SK-N-SH (cell line): Measurements from ENCODE around the gene ETF1. TPM values are rescaled to one million over a fixed set of nuclear protein-coding genes. Genes with fewer than 3 reads are reported as not detected.

Source experiments
- CTCF ChIA-PET: fragments of 300-600, 350-600 bp; formaldehyde crosslinking; extraction: SDS; loops from one replicate; lab custom pipeline; 2021; lab: Yijun Ruan, JAX
- POLR2A ChIA-PET: fragments of 350-600 bp; sonication (Branson Sonifier 250); formaldehyde crosslinking; extraction: SDS; loops from one replicate; lab custom pipeline; 2020; ENCODE audit warnings: antibody characterized with exemption, inconsistent platforms; lab: Yijun Ruan, JAX
- DNase-seq: peaks from one replicate; pipeline ENCODE4 v3.0.0; 2012
- H2AFZ ChIP-seq: fragments of 200-600 bp; sonication (generic); 2 replicates; pipeline ENCODE4 v1.8.1; 2016; ENCODE audit warnings: antibody characterized with exemption, mild to moderate bottlenecking, low read depth
- H3F3A ChIP-seq: fragments of 200-600 bp; sonication (generic); replicated peaks from 2 replicates; pipeline ENCODE3; 2016; ENCODE audit warnings: antibody characterized with exemption, mild to moderate bottlenecking; ENCODE audit not compliant: insufficient read depth
- H3K27ac ChIP-seq, 2 experiments: fragments of 200-500 bp in 1 of 2; fragments of 200-600 bp in 1 of 2; sonication (Bioruptor generic) in 1 of 2; sonication (generic), shearing (Covaris generic) in 1 of 2; 2 replicates each; pipeline versions ENCODE4 v1.5.1 to v1.6.1; 2014 to 2016; ENCODE audit warnings: low read depth in 2 of 2, inconsistent platforms in 1 of 2, low read length in 1 of 2, mild to moderate bottlenecking in 1 of 2, mixed read lengths in 1 of 2
- H3K27me3 ChIP-seq: fragments of 200-600 bp; sonication (generic), shearing (Covaris generic); 2 replicates; pipeline ENCODE4 v1.6.1; 2016; ENCODE audit warnings: mixed run types; ENCODE audit not compliant: insufficient read depth
- H3K36me3 ChIP-seq, 2 experiments: fragments of 200-500 bp in 1 of 2; fragments of 200-600 bp in 1 of 2; sonication (Bioruptor generic) in 1 of 2; sonication (generic) in 1 of 2; replicated peaks in 1 of 2; 2 replicates each; pipeline versions ENCODE3 to v1.5.1; 2014 to 2016; ENCODE audit warnings: low read length in 1 of 2, mild to moderate bottlenecking in 1 of 2; ENCODE audit not compliant: insufficient read depth in 2 of 2, control insufficient read depth in 1 of 2
- H3K4me1 ChIP-seq, 2 experiments: fragments of 200-500 bp in 1 of 2; fragments of 200-600 bp in 1 of 2; sonication (Bioruptor generic) in 1 of 2; sonication (generic), shearing (Covaris generic) in 1 of 2; 2 replicates each; pipeline versions ENCODE4 v1.5.1 to v1.6.1; 2014 to 2016; ENCODE audit warnings: low read depth in 1 of 2, low read length in 1 of 2, mixed run types in 1 of 2; ENCODE audit not compliant: insufficient read depth in 2 of 2, control insufficient read depth in 1 of 2
- H3K4me2 ChIP-seq: fragments of 200-600 bp; sonication (generic), shearing (Covaris generic); 2 replicates; pipeline ENCODE4 v1.6.1; 2017; ENCODE audit warnings: mixed run types
- H3K4me3 ChIP-seq, 2 experiments: fragments of 200-500 bp in 1 of 2; fragments of 200-600 bp in 1 of 2; sonication (Bioruptor generic) in 1 of 2; sonication (generic), shearing (Covaris generic) in 1 of 2; 2 replicates each; pipeline versions ENCODE4 v1.5.1 to v1.8.1; 2014 to 2016; ENCODE audit warnings: low read depth in 2 of 2, inconsistent platforms in 1 of 2, low read length in 1 of 2, mild to moderate bottlenecking in 1 of 2, mixed read lengths in 1 of 2, moderate library complexity in 1 of 2
- H3K79me2 ChIP-seq: fragments of 200-600 bp; sonication (generic); 2 replicates; pipeline ENCODE4 v1.8.1; 2017; ENCODE audit warnings: mild to moderate bottlenecking; ENCODE audit not compliant: insufficient read depth
- H3K9ac ChIP-seq: fragments of 200-600 bp; sonication (generic); 2 replicates; pipeline ENCODE4 v1.6.1; 2017; ENCODE audit warnings: mixed run types
- H3K9me2 ChIP-seq: fragments of 200-600 bp; sonication (generic); 2 replicates; pipeline ENCODE4 v1.6.1; 2017; ENCODE audit warnings: mixed run types
- H3K9me3 ChIP-seq: fragments of 200-600 bp; sonication (generic); 2 replicates; pipeline ENCODE4 v1.6.1; 2017; ENCODE audit warnings: mixed run types, mild to moderate bottlenecking, moderate library complexity
- H4K20me1 ChIP-seq: fragments of 200-600 bp; sonication (generic); 2 replicates; pipeline ENCODE4 v1.6.1; 2017; ENCODE audit warnings: mild to moderate bottlenecking, mixed run types; ENCODE audit not compliant: insufficient read depth
- CHD2 ChIP-seq: fragments of 150-350 bp; IDR thresholded peaks from 2 replicates; pipeline ENCODE4 v1.6.1; 2018; ENCODE audit warnings: low read length; ENCODE audit not compliant: partially characterized antibody
- CTCF ChIP-seq: fragments of 200-600 bp; sonication (generic); IDR thresholded peaks from 2 replicates; pipeline ENCODE4 v1.6.1; 2017; ENCODE audit warnings: antibody characterized with exemption, mild to moderate bottlenecking, moderate library complexity
- EZH2phosphoT487 ChIP-seq: fragments of 200-600 bp; sonication (generic); IDR thresholded peaks from 2 replicates; pipeline ENCODE4 v1.6.1; 2017; ENCODE audit warnings: low read depth, mixed run types, mild to moderate bottlenecking, antibody characterized with exemption, moderate library complexity, borderline replicate concordance
- FOXJ3 ChIP-seq: sonication (generic); formaldehyde crosslinking; IDR thresholded peaks from 2 replicates; pipeline ENCODE4 v1.5.1; 2020; ENCODE audit warnings: mild to moderate bottlenecking, missing genetic modification reagents
- FOXM1 ChIP-seq: IDR thresholded peaks from 2 replicates; pipeline ENCODE4 v1.4.0; 2012; ENCODE audit warnings: low read depth, mild to moderate bottlenecking
- JUND ChIP-seq: IDR thresholded peaks from 2 replicates; pipeline ENCODE4 v1.4.0; 2012
- MEF2A ChIP-seq: IDR thresholded peaks from 2 replicates; pipeline ENCODE4 v1.4.0; 2012; ENCODE audit warnings: low read depth, borderline replicate concordance
- MXI1 ChIP-seq: IDR thresholded peaks from 2 replicates; pipeline ENCODE4 v1.6.1; 2012; ENCODE audit warnings: mild to moderate bottlenecking, low read depth, low read length, improper control_type of control experiment
- NFIC ChIP-seq: IDR thresholded peaks from 2 replicates; pipeline ENCODE4 v1.4.0; 2012; ENCODE audit warnings: borderline replicate concordance
- NRF1 ChIP-seq: IDR thresholded peaks from 2 replicates; pipeline ENCODE4 v1.6.1; 2012; ENCODE audit warnings: low read depth, mild to moderate bottlenecking, low read length
- POLR2AphosphoS5 ChIP-seq: IDR thresholded peaks from 2 replicates; pipeline ENCODE4 v1.6.1; 2012; ENCODE audit warnings: low read depth, low read length
- RAD21 ChIP-seq: IDR thresholded peaks from 2 replicates; pipeline ENCODE4 v1.6.1; 2012; ENCODE audit warnings: mild to moderate bottlenecking, low read length
- RCOR1 ChIP-seq: fragments of 150-350 bp; IDR thresholded peaks from 2 replicates; pipeline ENCODE4 v1.6.1; 2017; ENCODE audit warnings: antibody characterized with exemption, low read length
- RFX5 ChIP-seq: IDR thresholded peaks from 2 replicates; pipeline ENCODE4 v1.6.1; 2012; ENCODE audit warnings: mild to moderate bottlenecking, improper control_type of control experiment, low read length
- TEAD4 ChIP-seq: IDR thresholded peaks from 2 replicates; pipeline ENCODE4 v1.4.0; 2012; ENCODE audit warnings: mild to moderate bottlenecking, borderline replicate concordance; ENCODE audit not compliant: insufficient read depth
- USF2 ChIP-seq: fragments of 150-350 bp; IDR thresholded peaks from 2 replicates; pipeline ENCODE4 v1.6.1; 2017; ENCODE audit warnings: antibody characterized with exemption, low read length, low read depth, borderline replicate concordance
- WGBS: methylation state at CpG from one replicate; pipeline ENCODE4 v1.1.6; 2017; ENCODE audit warnings: low lambda C conversion rate; 5-methylcytosine and 5-hydroxymethylcytosine counted together
- polyA plus RNA-seq, 3 experiments: library from polyadenylated mRNA; depleted of rRNA; stranded (reverse); fragments of >200 nt; gene quantifications; 2 replicates each; pipeline ENCODE4 v1.2.3, GENCODE V29; 2012
- TF ChIP-seq, protein P1 (sequence below): IDR thresholded peaks from 2 replicates; pipeline ENCODE4 v1.6.1; 2012; ENCODE audit warnings: mild to moderate bottlenecking, low read depth, low read length, moderate library complexity
- TF ChIP-seq, protein P2 (sequence below): IDR thresholded peaks from 2 replicates; pipeline ENCODE4 v1.4.0; 2012; ENCODE audit warnings: low read depth
- TF ChIP-seq, protein P3 (sequence below): fragments of 150-350 bp; IDR thresholded peaks from 2 replicates; pipeline ENCODE4 v1.6.1; 2016; ENCODE audit warnings: mild to moderate bottlenecking, low read depth, low read length

The ETF1 gene
- polyA plus RNA-seq, 1 of the 3 experiments (the other 2 are of a cell fraction): 36.7 TPM

DNA sequence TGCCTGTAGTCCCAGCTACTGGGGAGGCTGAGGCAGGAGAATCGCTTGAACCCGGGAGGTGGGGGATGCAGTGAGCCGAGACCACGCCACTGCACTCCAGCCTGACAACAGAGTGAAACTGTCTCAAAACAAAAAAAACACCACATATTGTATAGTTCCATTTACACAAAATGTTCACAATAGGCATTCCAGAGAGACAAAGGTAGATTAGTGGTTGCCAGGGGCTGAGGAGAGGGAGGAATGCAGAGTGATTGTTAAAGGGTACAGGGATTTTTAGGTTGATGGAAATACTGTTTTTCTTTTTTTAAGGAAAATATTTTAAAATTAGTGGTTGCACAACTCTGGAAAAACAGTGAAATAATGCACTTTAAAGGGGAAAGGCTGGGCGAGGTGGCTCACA lies 19.6 kb downstream of the ETF1 start:
- Histone ChIP-seq H3K4me3 (no peak overlapping the region), H4K20me1 (peaks cover 66% of the 10 kb centered on the region)

More for the DNA sequence above, 19.6 kb downstream of the ETF1 start:
- no peak overlapping the region for H2AFZ ChIP-seq
- no peaks in the 10 kb centered on the region for H3K27me3 ChIP-seq
- no peak overlapping the region for H3K4me2 ChIP-seq
- TF ChIP-seq, protein P1, sequence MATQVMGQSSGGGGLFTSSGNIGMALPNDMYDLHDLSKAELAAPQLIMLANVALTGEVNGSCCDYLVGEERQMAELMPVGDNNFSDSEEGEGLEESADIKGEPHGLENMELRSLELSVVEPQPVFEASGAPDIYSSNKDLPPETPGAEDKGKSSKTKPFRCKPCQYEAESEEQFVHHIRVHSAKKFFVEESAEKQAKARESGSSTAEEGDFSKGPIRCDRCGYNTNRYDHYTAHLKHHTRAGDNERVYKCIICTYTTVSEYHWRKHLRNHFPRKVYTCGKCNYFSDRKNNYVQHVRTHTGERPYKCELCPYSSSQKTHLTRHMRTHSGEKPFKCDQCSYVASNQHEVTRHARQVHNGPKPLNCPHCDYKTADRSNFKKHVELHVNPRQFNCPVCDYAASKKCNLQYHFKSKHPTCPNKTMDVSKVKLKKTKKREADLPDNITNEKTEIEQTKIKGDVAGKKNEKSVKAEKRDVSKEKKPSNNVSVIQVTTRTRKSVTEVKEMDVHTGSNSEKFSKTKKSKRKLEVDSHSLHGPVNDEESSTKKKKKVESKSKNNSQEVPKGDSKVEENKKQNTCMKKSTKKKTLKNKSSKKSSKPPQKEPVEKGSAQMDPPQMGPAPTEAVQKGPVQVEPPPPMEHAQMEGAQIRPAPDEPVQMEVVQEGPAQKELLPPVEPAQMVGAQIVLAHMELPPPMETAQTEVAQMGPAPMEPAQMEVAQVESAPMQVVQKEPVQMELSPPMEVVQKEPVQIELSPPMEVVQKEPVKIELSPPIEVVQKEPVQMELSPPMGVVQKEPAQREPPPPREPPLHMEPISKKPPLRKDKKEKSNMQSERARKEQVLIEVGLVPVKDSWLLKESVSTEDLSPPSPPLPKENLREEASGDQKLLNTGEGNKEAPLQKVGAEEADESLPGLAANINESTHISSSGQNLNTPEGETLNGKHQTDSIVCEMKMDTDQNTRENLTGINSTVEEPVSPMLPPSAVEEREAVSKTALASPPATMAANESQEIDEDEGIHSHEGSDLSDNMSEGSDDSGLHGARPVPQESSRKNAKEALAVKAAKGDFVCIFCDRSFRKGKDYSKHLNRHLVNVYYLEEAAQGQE: no peak
- TF ChIP-seq, protein P2, sequence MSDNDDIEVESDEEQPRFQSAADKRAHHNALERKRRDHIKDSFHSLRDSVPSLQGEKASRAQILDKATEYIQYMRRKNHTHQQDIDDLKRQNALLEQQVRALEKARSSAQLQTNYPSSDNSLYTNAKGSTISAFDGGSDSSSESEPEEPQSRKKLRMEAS: no peak
- TF ChIP-seq FOXJ3 (CRISPR knock-in tag) (no peak), EZH2phosphoT487 (no peak), TEAD4 (no peak), POLR2AphosphoS5 (no peak), RCOR1 (no peak), RFX5 (no peak), NFIC (no peak), RAD21 (no peak), FOXM1 (no peak), CHD2 (no peak), USF2 (no peak), CTCF (no peak), JUND (no peak), MXI1 (no peak), NRF1 (no peak), MEF2A (no peak)
- TF ChIP-seq, protein P3, sequence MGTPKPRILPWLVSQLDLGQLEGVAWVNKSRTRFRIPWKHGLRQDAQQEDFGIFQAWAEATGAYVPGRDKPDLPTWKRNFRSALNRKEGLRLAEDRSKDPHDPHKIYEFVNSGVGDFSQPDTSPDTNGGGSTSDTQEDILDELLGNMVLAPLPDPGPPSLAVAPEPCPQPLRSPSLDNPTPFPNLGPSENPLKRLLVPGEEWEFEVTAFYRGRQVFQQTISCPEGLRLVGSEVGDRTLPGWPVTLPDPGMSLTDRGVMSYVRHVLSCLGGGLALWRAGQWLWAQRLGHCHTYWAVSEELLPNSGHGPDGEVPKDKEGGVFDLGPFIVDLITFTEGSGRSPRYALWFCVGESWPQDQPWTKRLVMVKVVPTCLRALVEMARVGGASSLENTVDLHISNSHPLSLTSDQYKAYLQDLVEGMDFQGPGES: no peak
- POLR2A ChIA-PET: no interaction called here
- H3F3A ChIP-seq: peaks cover 4% of the 10 kb centered on the region
- no peaks in the 10 kb centered on the region for H3K9me3 ChIP-seq
- H3K27ac ChIP-seq: no peak overlapping the region
- no peaks in the 10 kb centered on the region for H3K9me2 ChIP-seq
- peaks cover 0 to 26% of the 10 kb centered on the region in 2 experiments for H3K36me3 ChIP-seq
- no peaks in the 10 kb centered on the region; a peak in 1 of 4 replicates for H3K4me1 ChIP-seq
- CTCF ChIA-PET: no interaction called here
- no peak for DNase-seq
- H3K79me2 ChIP-seq: peaks cover 98% of the 10 kb centered on the region
- 98% methylated on average over 5 of the region's 5 CpGs for WGBS
- no peak overlapping the region for H3K9ac ChIP-seq
